GM23338 (cell line): ENCODE data around the gene DCTPP1. TPM values are rescaled to one million over a fixed set of nuclear protein-coding genes. Genes with fewer than 3 reads are reported as not detected.

ENCODE experiments used
- ATAC-seq: fragments of 200-7000 bp; cut with Tn5 transposase; 3 replicates; pipeline ENCODE4 v1.9.1; 2020
- DNase-seq: peaks from one replicate; pipeline ENCODE4 v3.0.0-alpha.2; 2015; ENCODE audit warnings: low spot score
- H2AFZ ChIP-seq: fragments of 200-600 bp; sonication (generic); 2 replicates; pipeline ENCODE4 v1.8.0; 2016; ENCODE audit warnings: antibody characterized with exemption, mild to moderate bottlenecking, moderate library complexity
- H3F3A ChIP-seq: fragments of 200-600 bp; sonication (generic); replicated peaks from 2 replicates; pipeline ENCODE4 v1.8.0; 2017; ENCODE audit warnings: antibody characterized with exemption, mixed run types, low read depth
- H3K27ac ChIP-seq: fragments of 200-600 bp; sonication (generic); 2 replicates; pipeline ENCODE4 v1.6.1; 2016; ENCODE audit warnings: low read depth
- H3K27me3 ChIP-seq: fragments of 200-600 bp; sonication (generic); 2 replicates; pipeline ENCODE4 v1.8.0; 2016; ENCODE audit warnings: mild to moderate bottlenecking, mixed run types, moderate library complexity; ENCODE audit not compliant: insufficient read depth
- H3K36me3 ChIP-seq: fragments of 200-600 bp; sonication (generic); 2 replicates; pipeline ENCODE4 v1.8.0; 2016; ENCODE audit warnings: mild to moderate bottlenecking; ENCODE audit not compliant: insufficient read depth
- H3K4me1 ChIP-seq: fragments of 200-600 bp; sonication (generic); 2 replicates; pipeline ENCODE4 v1.8.0; 2016; ENCODE audit warnings: mild to moderate bottlenecking, moderate library complexity; ENCODE audit not compliant: insufficient read depth
- H3K4me2 ChIP-seq: fragments of 200-600 bp; sonication (generic); 2 replicates; pipeline ENCODE4 v1.7.1; 2017; ENCODE audit warnings: mixed run types
- H3K4me3 ChIP-seq: fragments of 200-600 bp; sonication (generic); 2 replicates; pipeline ENCODE4 v1.6.1; 2016; ENCODE audit warnings: mixed run types
- H3K79me2 ChIP-seq: fragments of 200-600 bp; sonication (generic); replicated peaks from 2 replicates; pipeline ENCODE4 v1.8.0; 2017; ENCODE audit warnings: mild to moderate bottlenecking; ENCODE audit not compliant: insufficient read depth
- H3K9me2 ChIP-seq: fragments of 200-600 bp; sonication (generic); 2 replicates; pipeline ENCODE4 v1.8.0; 2017; ENCODE audit not compliant: insufficient read depth
- H4K20me1 ChIP-seq: fragments of 200-600 bp; sonication (generic); replicated peaks from 2 replicates; pipeline ENCODE4 v1.8.0; 2017; ENCODE audit warnings: mild to moderate bottlenecking; ENCODE audit not compliant: insufficient read depth
- H3K27ac Mint-ChIP-seq: 2 replicates; pipeline ENCODE4 v1.8.0; 2020; ENCODE audit warnings: inconsistent platforms, mild to moderate bottlenecking, moderate library complexity, mixed read lengths
- H3K27me3 Mint-ChIP-seq: 3 replicates; pipeline ENCODE4 v1.8.0; 2022; ENCODE audit warnings: low read depth, mild to moderate bottlenecking, moderate library complexity, mixed read lengths, inconsistent platforms; ENCODE audit not compliant: insufficient read depth, poor library complexity
- H3K36me3 Mint-ChIP-seq: 3 replicates; pipeline ENCODE4 v1.8.0; 2021; ENCODE audit warnings: low read depth, mild to moderate bottlenecking, inconsistent platforms, moderate library complexity, mixed read lengths
- H3K4me1 Mint-ChIP-seq: 3 replicates; pipeline ENCODE4 v1.8.0; 2020; ENCODE audit warnings: mild to moderate bottlenecking, inconsistent platforms, mixed read lengths
- H3K4me3 Mint-ChIP-seq: 3 replicates; pipeline ENCODE4 v1.8.0; 2021; ENCODE audit warnings: moderate library complexity, mild to moderate bottlenecking, inconsistent platforms, mixed read lengths
- H3K9me3 Mint-ChIP-seq: 3 replicates; pipeline ENCODE4 v1.8.0; 2020; ENCODE audit warnings: moderate library complexity, mild to moderate bottlenecking, inconsistent platforms, mixed read lengths
- CREB1 ChIP-seq: fragments of 250-450 bp; sonication (Bioruptor Pico); IDR thresholded peaks from 2 replicates; pipeline ENCODE4 v1.5.0; 2020; ENCODE audit warnings: low read depth, mild to moderate bottlenecking, moderate library complexity
- CTCF ChIP-seq, 2 experiments: fragments of 200-600 bp in 1 of 2; sonication (generic) in 1 of 2; conservative IDR thresholded peaks; 2 replicates each; pipeline versions ENCODE4 v1.5.1 to v1.6.1; 2016 to 2017; ENCODE audit warnings: antibody characterized with exemption in 2 of 2, low read depth in 2 of 2, mild to moderate bottlenecking in 2 of 2, moderate library complexity in 1 of 2
- ETS1 ChIP-seq: IDR thresholded peaks from 2 replicates; pipeline ENCODE4 v1.6.1; 2016; ENCODE audit warnings: antibody characterized with exemption
- EZH2 ChIP-seq: fragments of 200-600 bp; sonication (generic); IDR thresholded peaks from one replicate; pipeline ENCODE4 v1.8.0; 2017; ENCODE audit warnings: antibody characterized with exemption, mild to moderate bottlenecking, low read depth; ENCODE audit not compliant: unreplicated experiment
- EZH2phosphoT487 ChIP-seq: fragments of 200-600 bp; sonication (generic); IDR thresholded peaks from one replicate; pipeline ENCODE4 v1.8.1; 2018; ENCODE audit warnings: antibody characterized with exemption; ENCODE audit not compliant: unreplicated experiment
- JUNB ChIP-seq: IDR thresholded peaks from one replicate; pipeline ENCODE4 v1.6.1; 2016; ENCODE audit warnings: antibody characterized with exemption; ENCODE audit not compliant: unreplicated experiment
- NANOG ChIP-seq: IDR thresholded peaks from 2 replicates; pipeline ENCODE4 v1.6.1; 2016; ENCODE audit warnings: antibody characterized with exemption, borderline replicate concordance
- POLR2AphosphoS5 ChIP-seq: IDR thresholded peaks from 2 replicates; pipeline ENCODE4 v1.6.1; 2016; ENCODE audit warnings: antibody characterized with exemption, low read depth
- REST ChIP-seq: IDR thresholded peaks from one replicate; pipeline ENCODE4 v1.6.1; 2018; ENCODE audit warnings: antibody characterized with exemption; ENCODE audit not compliant: unreplicated experiment
- STAT1 ChIP-seq: IDR thresholded peaks from one replicate; pipeline ENCODE4 v1.6.1; 2016; ENCODE audit warnings: antibody characterized with exemption; ENCODE audit not compliant: unreplicated experiment
- ZNF114 ChIP-seq: fragments of 250-450 bp; sonication (Bioruptor Pico); IDR thresholded peaks from 2 replicates; pipeline ENCODE4 v1.5.0; 2020; ENCODE audit warnings: mild to moderate bottlenecking, moderate library complexity
- ZNF331 ChIP-seq: fragments of 250-450 bp; sonication (Bioruptor Pico); IDR thresholded peaks from 2 replicates; pipeline ENCODE4 v1.5.0; 2020; ENCODE audit warnings: low read depth, mild to moderate bottlenecking, moderate library complexity
- ZNF462 ChIP-seq: fragments of 250-450 bp; sonication (Bioruptor Pico); IDR thresholded peaks from 2 replicates; pipeline ENCODE4 v1.5.0; 2020; ENCODE audit warnings: mild to moderate bottlenecking, moderate library complexity
- polyA plus RNA-seq: library from polyadenylated mRNA; unstranded; fragments of >200 nt; fragmentation: Nextera tagmentation; extraction: Ambion mirVana; gene quantifications from 2 replicates; pipeline ENCODE4 v1.2.1, GENCODE V29; 2016
- total RNA-seq: library from RNA; depleted of rRNA; stranded (reverse); fragments of >200 nt; shearing (Covaris generic); gene quantifications from 2 replicates; pipeline ENCODE4 v1.2.3, GENCODE V29; 2014

Gene DCTPP1
- total and polyA plus RNA-seq, 2 experiments from 2014 or later: 54.1 to 58.3 TPM

- DNase-seq (peak; percentile 92), ATAC-seq (peak; percentile 79)
- H3K27ac Mint-ChIP-seq: peak within 1 kb of the TSS; percentile 94
- no peaks in the 10 kb centered on the region for H3K9me2 ChIP-seq
- peak within 1 kb of the TSS; percentile 90 for H3K4me3 Mint-ChIP-seq
- peaks cover 37% of the 10 kb centered on the region for H3K4me1 Mint-ChIP-seq
- H3K36me3 ChIP-seq: peaks cover 9% of the 10 kb centered on the region; the same call in 1 of the 2 replicates
- no peaks in the 10 kb centered on the region for H3K27me3 ChIP-seq
- no peaks in the 10 kb centered on the region for H3K9me3 Mint-ChIP-seq
- peaks cover 35% of the 10 kb centered on the region for H3K36me3 Mint-ChIP-seq
- peaks cover 33% of the 10 kb centered on the region for H3K4me1 ChIP-seq
- peak within 1 kb of the TSS; percentile 97 for H3K27ac ChIP-seq
- H2AFZ ChIP-seq: peak within 1 kb of the TSS; percentile 90
- H3K4me3 ChIP-seq: peak within 1 kb of the TSS; percentile 96
- H3F3A ChIP-seq: peaks cover 45% of the 10 kb centered on the region
- peak within 1 kb of the TSS; percentile 94 for H3K4me2 ChIP-seq
- TF ChIP-seq NANOG: no peak
- no peak for TF ChIP-seq ZNF114 (CRISPR knock-in tag)
- TF ChIP-seq EZH2: no peak
- TF ChIP-seq REST: no peak
- TF ChIP-seq CREB1 (CRISPR knock-in tag): peak; percentile 73
- TF ChIP-seq ZNF462 (CRISPR knock-in tag): no peak
- TF ChIP-seq ZNF331 (CRISPR knock-in tag): no peak
- peak; percentile 80 for TF ChIP-seq ETS1
- no peak for TF ChIP-seq JUNB
- peak in 1 of 2 experiments; percentile 50; a peak in 3 of 4 replicates for TF ChIP-seq CTCF (conservative IDR thresholded peaks at IDR 0.05; ENCODE audit: low read depth in 2 of 2)
- TF ChIP-seq STAT1: no peak
- no peak for TF ChIP-seq EZH2phosphoT487
- peak; percentile 53; the same call in 1 of the 2 replicates for TF ChIP-seq POLR2AphosphoS5
- H4K20me1 ChIP-seq: peaks cover 15% of the 10 kb centered on the region; the same call in 1 of the 2 replicates
- peaks cover 12% of the 10 kb centered on the region for H3K27me3 Mint-ChIP-seq
- H3K79me2 ChIP-seq: peaks cover 20% of the 10 kb centered on the region
These were observed 34.5 kb downstream of the DCTPP1 start, which contains the start of gene ZNF48 for GRCh38 chr16:30395155-30395991. TSS of gene ZNF48 (plus strand) at chr16:30395420. CDS start at chr16:30395795, 375 bp downstream.
